ENCODE measurements around the gene AP1AR. TPM values are rescaled to one million over a fixed set of nuclear protein-coding genes. Genes with fewer than 3 reads are reported as not detected.

Gene AP1AR
- total and polyA plus RNA-seq, 2 donors (not counting 3 experiments of a cell fraction or from before 2014, with no cell fraction given), result 6.6 to 18.6 TPM

DNA sequence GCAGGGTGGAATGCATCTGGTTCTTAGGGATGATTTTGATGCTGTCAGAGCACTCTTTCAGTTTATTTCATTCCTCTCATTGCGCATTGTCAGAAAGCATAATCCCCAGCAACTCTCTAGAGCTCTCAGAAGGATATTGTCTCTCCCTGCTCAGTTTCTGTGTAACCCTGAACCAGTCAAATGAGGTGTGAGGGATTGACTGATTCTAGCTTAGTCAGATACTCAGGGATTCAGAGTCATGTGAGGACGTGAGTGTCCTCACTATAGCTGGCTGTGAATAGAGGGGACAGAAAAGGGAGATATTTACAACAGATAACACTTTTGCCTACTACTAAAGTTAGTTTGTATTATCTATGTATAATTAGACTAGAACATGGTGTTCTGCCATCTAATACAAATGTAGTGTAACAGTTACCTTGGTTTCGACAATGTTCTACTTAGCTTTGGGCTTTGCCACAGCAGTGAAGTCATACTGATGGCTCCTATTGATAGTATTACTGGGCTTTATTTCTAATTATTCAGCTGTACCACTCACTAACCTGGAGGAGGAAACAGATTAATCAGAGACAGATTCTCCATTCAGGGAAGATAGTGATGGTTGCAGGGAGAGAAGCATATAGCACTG, 19.5 kb downstream of the AP1AR start:
- TF ChIP-seq GATA2 (IDR thresholded peaks at IDR 0.05; ENCODE audit: insufficient read depth, insufficient read length, low read depth, low read length), result no peak
- TF ChIP-seq EZH2 (IDR thresholded peaks at IDR 0.05; ENCODE audit: borderline replicate concordance, low read depth, low read length, severe bottlenecking), result no peak
- TF ChIP-seq, protein P1, sequence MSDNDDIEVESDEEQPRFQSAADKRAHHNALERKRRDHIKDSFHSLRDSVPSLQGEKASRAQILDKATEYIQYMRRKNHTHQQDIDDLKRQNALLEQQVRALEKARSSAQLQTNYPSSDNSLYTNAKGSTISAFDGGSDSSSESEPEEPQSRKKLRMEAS (IDR thresholded peaks at IDR 0.05; ENCODE audit: insufficient read depth, insufficient read length), result no peak
- no peak for TF ChIP-seq JUN (IDR thresholded peaks at IDR 0.05; ENCODE audit: borderline replicate concordance, insufficient read depth, insufficient read length, low read depth)
- TF ChIP-seq, protein P2, sequence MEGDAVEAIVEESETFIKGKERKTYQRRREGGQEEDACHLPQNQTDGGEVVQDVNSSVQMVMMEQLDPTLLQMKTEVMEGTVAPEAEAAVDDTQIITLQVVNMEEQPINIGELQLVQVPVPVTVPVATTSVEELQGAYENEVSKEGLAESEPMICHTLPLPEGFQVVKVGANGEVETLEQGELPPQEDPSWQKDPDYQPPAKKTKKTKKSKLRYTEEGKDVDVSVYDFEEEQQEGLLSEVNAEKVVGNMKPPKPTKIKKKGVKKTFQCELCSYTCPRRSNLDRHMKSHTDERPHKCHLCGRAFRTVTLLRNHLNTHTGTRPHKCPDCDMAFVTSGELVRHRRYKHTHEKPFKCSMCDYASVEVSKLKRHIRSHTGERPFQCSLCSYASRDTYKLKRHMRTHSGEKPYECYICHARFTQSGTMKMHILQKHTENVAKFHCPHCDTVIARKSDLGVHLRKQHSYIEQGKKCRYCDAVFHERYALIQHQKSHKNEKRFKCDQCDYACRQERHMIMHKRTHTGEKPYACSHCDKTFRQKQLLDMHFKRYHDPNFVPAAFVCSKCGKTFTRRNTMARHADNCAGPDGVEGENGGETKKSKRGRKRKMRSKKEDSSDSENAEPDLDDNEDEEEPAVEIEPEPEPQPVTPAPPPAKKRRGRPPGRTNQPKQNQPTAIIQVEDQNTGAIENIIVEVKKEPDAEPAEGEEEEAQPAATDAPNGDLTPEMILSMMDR (IDR thresholded peaks at IDR 0.05; ENCODE audit: extremely low read depth in 1 of 2, insufficient read depth in 1 of 2, low read depth in 1 of 2, low read length in 2 of 2), result no peak
- TF ChIP-seq FOS (IDR thresholded peaks at IDR 0.05; ENCODE audit: borderline replicate concordance, insufficient read depth, low read length), result no peak
- no peak for TF ChIP-seq POLR2A (IDR thresholded peaks at IDR 0.05; ENCODE audit: low read depth, low read length)
- dilution Hi-C loops (cut with MboI; ENCODE audit: extremely low pct_ligation_motif_present, low sequenced_read_pairs), result no loop called here
- intact Hi-C loops (cut with micrococcal nuclease), result no loop called here
- Histone ChIP-seq H3K79me2 (ENCODE audit: control insufficient read depth, insufficient read depth, low read length) (peaks cover 10% of the 10 kb centered on the region), H3K4me1 (ENCODE audit: control insufficient read depth, extremely low read depth, insufficient read depth, low read length) (no peaks in the 10 kb centered on the region), H3K27ac (ENCODE audit: insufficient read depth, low read depth, low read length) (no peak overlapping the region), H3K9ac (replicated peaks; ENCODE audit: extremely low read depth, insufficient read depth, low read length) (no peak overlapping the region), H3K27me3 (ENCODE audit: control insufficient read depth in 2 of 2, insufficient read depth in 2 of 2, low read length in 2 of 2) (no peaks in the 10 kb centered on the region), H4K20me1 (replicated peaks; ENCODE audit: control insufficient read depth, extremely low read depth, insufficient read depth, low read length) (no peaks in the 10 kb centered on the region), H3K9me1 (replicated peaks; ENCODE audit: control insufficient read depth, extremely low read depth, insufficient read depth, low read length) (no peaks in the 10 kb centered on the region), H3K4me3 (replicated peaks in 1 of 3; ENCODE audit: insufficient read depth in 1 of 3, low read depth in 1 of 3, low read length in 3 of 3) (no peak overlapping the region), H2AFZ (ENCODE audit: low read depth, low read length) (no peak overlapping the region), H3K9me3 (replicated peaks; ENCODE audit: control insufficient read depth, insufficient read depth, low read length) (no peaks in the 10 kb centered on the region), H3K4me2 (ENCODE audit: insufficient read depth, low read length) (no peak overlapping the region), H3K36me3 (ENCODE audit: control insufficient read depth in 2 of 2, extremely low read depth in 1 of 2, insufficient read depth in 2 of 2, low read length in 2 of 2) (no peaks in the 10 kb centered on the region)
- DNase-seq (ENCODE audit: low read depth, low spot score) (no peak), FAIRE-seq (no peak)
- ChIA-PET POLR2A (no interaction called here), CTCF (interaction anchor here (1.0 to 1.7 kb wide), 3 partner anchors 10 to 700 kb away, joined by 3 to 7 read pairs (median 4); no protein-coding TSS in a partner anchor)
- BruUV-seq (replicated peaks), result no TSS peak
